Calu3 (cell line): ENCODE results near the gene MADCAM1. TPM values are rescaled to one million over a fixed set of nuclear protein-coding genes. Genes with fewer than 3 reads are reported as not detected.

Source experiments
- BruUV-seq: library from RNA; stranded (reverse); fragments of 400-500 nt; replicated peaks from 2 replicates; lab custom pipeline; 2021; lab: Mats Ljungman, UMichigan
- CTCF ChIA-PET: fragments of 300-600 bp; sonication (Branson Sonifier 250); formaldehyde crosslinking; loops from one replicate; lab custom pipeline; 2022; ENCODE audit warnings: antibody characterized with exemption; lab: Charles Lee
- DNase-seq: peaks from one replicate; pipeline ENCODE4 v3.0.0; 2022
- H3K27ac Mint-ChIP-seq: one replicate; pipeline ENCODE4 v1.8.0; 2022; ENCODE audit warnings: mixed read lengths; ENCODE audit not compliant: unreplicated experiment
- H3K27me3 Mint-ChIP-seq: one replicate; pipeline ENCODE4 v1.8.0; 2022; ENCODE audit warnings: mixed read lengths; ENCODE audit not compliant: unreplicated experiment
- H3K36me3 Mint-ChIP-seq: one replicate; pipeline ENCODE4 v1.8.0; 2022; ENCODE audit warnings: mild to moderate bottlenecking, moderate library complexity, mixed read lengths; ENCODE audit not compliant: insufficient read depth, unreplicated experiment
- H3K4me1 Mint-ChIP-seq: one replicate; pipeline ENCODE4 v1.8.0; 2022; ENCODE audit warnings: mild to moderate bottlenecking, low read depth, mixed read lengths; ENCODE audit not compliant: unreplicated experiment
- H3K4me3 Mint-ChIP-seq: one replicate; pipeline ENCODE4 v1.8.0; 2022; ENCODE audit warnings: mild to moderate bottlenecking, low read depth, moderate library complexity, mixed read lengths; ENCODE audit not compliant: unreplicated experiment
- H3K9me3 Mint-ChIP-seq: one replicate; pipeline ENCODE4 v1.8.0; 2022; ENCODE audit warnings: low read depth, mixed read lengths; ENCODE audit not compliant: unreplicated experiment
- CTCF ChIP-seq: fragments of 200-600 bp; IDR thresholded peaks from one replicate; pipeline ENCODE4 v1.8.0; 2022; ENCODE audit warnings: antibody characterized with exemption; ENCODE audit not compliant: unreplicated experiment
- intact Hi-C: fragments of 100-400 bp; cut with micrococcal nuclease; formaldehyde crosslinking; loops from one replicate; pipeline ENCODE4 v1.10.0; 2022; ENCODE audit not compliant: unreplicated experiment
- total RNA-seq: library from RNA; stranded (reverse); gene quantifications from 2 replicates; pipeline ENCODE4 v1.2.3, GENCODE V29; 2022

Gene MADCAM1
- total RNA-seq, 1 experiment from 2014 or later: 0.47 TPM

- peaks cover 48% of the 10 kb centered on the region for H3K36me3 Mint-ChIP-seq
- no TSS peak for BruUV-seq
- peak overlapping the region; percentile 42 for H3K27ac Mint-ChIP-seq
- peaks cover 9% of the 10 kb centered on the region for H3K4me1 Mint-ChIP-seq
- H3K27me3 Mint-ChIP-seq: no peaks in the 10 kb centered on the region
- CTCF ChIA-PET: interaction anchor here (0.5 kb wide), 1 partner anchor 870 kb away, joined by 3 read pairs; no protein-coding TSS in a partner anchor
- TF ChIP-seq CTCF: no peak
- intact Hi-C loops: no loop called here
- H3K9me3 Mint-ChIP-seq: no peaks in the 10 kb centered on the region
- H3K4me3 Mint-ChIP-seq: peak overlapping the region; percentile 39
- DNase-seq: peak; percentile 52
Observed at GRCh38 chr19:535017-535835, 38.9 kb downstream of the MADCAM1 start.

DNA sequence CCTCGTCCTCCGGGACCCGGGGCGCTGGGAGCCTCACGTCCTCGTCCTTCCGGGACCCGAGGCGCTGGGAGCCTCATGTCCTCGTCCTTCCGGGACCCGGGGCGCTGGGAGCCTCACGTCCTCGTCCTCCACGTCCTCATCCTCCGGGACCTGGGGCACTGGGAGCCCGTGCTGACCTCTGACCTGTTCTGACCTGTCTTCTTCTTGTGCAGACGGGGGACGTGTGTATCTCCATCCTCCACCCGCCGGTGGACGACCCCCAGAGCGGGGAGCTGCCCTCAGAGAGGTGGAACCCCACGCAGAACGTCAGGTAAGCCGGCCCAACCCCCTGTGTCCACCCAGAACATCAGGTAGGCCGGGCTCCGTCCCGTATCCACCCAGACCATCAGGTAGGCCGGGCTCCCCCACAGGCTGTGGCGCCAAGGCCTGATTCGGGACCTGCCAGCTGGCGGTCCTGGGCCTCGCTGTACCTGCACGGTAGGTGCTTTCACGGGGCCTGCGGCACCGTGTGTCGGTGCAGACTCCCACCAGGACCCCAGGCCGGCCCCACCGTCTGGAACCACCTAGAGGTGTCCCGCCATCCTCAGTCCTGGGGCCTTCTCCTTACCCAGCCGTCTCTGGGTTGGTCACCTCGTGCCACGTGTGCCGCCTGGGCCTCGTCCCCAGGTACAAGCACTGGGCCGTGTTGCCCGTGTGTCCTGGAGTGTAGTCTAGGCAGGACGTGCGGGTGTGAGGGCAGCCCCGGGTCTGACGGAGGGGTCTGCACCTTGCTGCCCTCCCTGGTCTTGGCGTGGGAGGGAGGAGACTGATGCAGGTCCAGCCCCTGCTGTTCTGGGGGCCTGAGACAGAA is 40.0 kb downstream of the MADCAM1 start:
- CTCF ChIA-PET: no interaction called here
- TF ChIP-seq CTCF: no peak
- Mint-ChIP-seq H3K27ac (no peak overlapping the region), H3K36me3 (peaks cover 41% of the 10 kb centered on the region), H3K9me3 (no peaks in the 10 kb centered on the region), H3K27me3 (no peaks in the 10 kb centered on the region), H3K4me1 (peaks cover 9% of the 10 kb centered on the region), H3K4me3 (no peak overlapping the region)
- no peak for DNase-seq
- BruUV-seq: no TSS peak
- intact Hi-C loops: no loop called here

DNA sequence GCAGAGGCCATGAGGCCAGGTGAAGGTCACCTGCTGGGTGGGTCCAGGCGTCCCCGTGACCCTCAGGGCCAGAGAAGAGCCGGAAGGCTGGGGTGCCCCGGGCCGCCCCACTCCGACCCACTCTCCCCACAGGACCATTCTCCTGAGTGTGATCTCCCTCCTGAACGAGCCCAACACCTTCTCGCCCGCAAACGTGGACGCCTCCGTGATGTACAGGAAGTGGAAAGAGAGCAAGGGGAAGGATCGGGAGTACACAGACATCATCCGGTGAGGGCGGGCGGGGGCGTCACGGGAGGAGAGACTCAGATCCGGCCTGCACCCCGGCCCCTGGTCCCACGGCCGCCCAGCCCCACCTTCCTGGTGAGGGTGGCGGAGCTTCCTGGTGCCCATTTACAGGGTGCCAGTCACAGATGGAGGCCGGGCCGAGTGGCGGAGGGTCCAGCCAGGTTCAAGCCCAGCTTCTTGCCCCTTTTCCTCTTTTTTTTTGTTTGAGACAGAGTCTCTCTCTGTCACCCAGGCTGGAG is 40.7 kb downstream of the MADCAM1 start:
- H3K27me3 Mint-ChIP-seq: no peaks in the 10 kb centered on the region

More for the DNA sequence above, 40.7 kb downstream of the MADCAM1 start:
- H3K9me3 Mint-ChIP-seq: no peaks in the 10 kb centered on the region
- H3K36me3 Mint-ChIP-seq: peaks cover 36% of the 10 kb centered on the region
- no peak for TF ChIP-seq CTCF
- H3K4me3 Mint-ChIP-seq: no peak overlapping the region
- BruUV-seq: no TSS peak
- CTCF ChIA-PET: no interaction called here
- H3K4me1 Mint-ChIP-seq: peaks cover 9% of the 10 kb centered on the region
- intact Hi-C loops: no loop called here
- DNase-seq: no peak
- H3K27ac Mint-ChIP-seq: no peak overlapping the region
